Femur (tissue), 1 donor: ENCODE results near the gene RAB26.
A peak's percentile ranks its signal among the peaks of the same experiment; 100 is the strongest.

Experiments
- DNase-seq: peaks from one replicate; pipeline ENCODE4 v3.0.0-alpha.2; 2017

The RAB26 gene

DNA sequence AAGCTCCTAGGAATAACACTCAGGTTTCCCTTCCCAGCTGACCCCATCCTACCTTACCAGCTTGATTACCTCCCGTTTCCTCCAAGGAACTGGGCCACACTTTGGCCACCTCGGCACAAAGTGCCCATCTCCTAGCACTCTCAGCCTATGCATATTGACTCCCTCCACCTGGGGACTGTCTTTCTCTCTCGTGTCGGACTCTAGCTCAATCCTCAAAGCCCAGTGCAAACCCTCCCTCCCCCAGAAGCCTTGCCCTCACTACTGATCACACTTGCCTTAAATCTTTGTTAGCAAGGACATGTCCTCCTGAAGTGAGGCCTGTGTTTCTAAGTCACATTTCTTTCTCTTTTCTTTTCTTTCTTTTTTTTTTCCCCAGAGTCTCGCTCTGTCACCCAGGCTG is 2.6 kb upstream of the RAB26 start:
- DNase-seq, result no peak

DNA sequence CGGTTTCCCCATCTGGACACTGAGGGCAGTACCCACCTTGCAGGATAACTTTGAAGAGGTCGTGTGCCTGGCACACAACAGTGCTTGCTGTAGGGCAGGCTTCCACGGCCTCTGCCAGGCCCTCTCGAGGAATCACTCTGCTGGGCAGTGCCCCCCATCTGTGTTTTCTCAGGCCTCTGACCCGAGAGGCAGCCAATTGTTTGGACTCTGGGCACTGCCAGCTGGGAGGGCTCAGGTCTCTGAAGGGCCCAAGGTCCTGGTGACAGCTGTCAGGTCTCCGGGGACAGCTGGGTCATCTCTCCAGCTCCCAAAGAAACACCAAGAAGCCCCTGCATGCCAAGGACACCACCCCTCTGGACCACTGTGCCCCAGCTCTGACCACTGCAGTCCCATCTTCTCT is 1.0 kb upstream of the RAB26 start:
- peak; percentile 38 for DNase-seq

DNA sequence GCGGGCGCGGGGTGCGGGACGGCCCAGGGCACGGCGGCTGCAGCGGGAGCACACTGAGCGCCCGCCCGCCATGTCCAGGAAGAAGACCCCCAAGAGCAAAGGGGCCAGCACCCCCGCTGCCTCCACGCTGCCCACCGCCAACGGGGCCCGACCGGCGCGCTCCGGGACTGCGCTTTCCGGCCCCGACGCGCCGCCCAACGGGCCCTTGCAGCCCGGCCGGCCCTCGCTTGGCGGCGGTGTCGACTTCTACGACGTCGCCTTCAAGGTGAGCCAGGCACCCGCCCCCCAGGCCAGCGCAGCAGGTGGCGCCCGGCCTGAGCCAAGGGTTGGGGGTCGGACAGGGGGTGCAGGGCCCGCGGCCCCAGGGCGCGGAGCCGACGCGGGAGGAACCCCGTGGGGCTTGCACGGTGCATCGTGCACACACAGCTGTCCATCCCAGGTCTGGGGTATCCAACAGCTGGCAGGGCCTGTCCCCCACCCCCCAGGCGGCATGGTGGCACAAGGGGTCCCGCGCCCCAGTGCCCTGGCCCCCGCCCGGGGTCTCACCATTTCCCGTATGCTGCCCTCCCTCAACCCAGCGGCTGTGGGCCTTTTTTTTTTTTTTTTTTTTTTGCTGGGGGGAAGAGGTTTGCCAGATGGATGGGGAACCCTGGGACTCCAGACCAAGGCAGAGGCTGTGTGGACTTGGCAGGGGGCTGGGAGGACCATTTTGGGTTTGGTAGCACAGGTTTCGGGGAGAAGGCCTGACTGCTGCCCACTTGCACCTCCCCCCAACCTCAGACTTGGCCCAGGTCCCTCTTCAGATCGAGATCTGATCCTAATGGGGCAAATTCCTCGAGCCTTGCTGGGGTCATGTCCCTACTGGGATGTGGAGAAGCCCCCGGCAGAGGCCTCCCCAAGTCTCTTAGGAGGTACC is 547 bp downstream of the RAB26 start:
- peak; percentile 43 for DNase-seq

DNA sequence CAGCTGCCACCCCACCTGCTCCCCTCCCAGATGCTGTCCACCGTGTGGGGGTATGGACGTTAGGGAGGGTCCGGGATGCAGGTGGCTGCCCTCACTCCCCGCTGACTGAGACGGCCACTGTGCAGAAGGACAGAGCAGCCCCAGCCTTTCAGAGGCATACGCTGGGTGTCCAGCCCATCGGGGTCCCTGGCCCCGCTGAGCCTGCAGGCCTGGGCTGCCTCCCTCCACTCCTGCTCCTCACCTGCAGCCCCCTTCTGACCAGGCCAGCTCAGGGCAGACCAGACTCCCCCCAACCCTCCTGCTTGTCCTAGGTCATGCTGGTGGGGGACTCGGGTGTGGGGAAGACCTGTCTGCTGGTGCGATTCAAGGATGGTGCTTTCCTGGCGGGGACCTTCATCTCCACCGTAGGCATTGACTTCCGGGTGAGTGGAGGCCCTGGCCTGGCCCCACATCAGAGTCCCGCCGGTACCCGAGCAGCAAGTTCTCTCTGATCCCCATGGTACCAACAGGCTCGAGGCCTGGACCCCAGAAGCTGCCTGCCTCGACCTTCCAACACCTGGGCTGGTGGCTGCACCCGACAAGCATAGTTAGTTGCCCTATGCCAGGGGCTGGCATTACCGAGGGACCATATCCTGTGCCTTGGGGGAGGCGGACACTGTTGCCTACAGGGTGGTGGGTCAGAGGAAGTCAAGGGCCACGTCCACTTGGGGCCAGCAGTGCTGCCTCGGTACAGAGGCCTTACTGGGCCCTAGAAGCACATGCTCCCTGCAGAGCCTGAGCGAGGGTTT is 1.4 kb downstream of the RAB26 start:
- DNase-seq, result no peak

DNA sequence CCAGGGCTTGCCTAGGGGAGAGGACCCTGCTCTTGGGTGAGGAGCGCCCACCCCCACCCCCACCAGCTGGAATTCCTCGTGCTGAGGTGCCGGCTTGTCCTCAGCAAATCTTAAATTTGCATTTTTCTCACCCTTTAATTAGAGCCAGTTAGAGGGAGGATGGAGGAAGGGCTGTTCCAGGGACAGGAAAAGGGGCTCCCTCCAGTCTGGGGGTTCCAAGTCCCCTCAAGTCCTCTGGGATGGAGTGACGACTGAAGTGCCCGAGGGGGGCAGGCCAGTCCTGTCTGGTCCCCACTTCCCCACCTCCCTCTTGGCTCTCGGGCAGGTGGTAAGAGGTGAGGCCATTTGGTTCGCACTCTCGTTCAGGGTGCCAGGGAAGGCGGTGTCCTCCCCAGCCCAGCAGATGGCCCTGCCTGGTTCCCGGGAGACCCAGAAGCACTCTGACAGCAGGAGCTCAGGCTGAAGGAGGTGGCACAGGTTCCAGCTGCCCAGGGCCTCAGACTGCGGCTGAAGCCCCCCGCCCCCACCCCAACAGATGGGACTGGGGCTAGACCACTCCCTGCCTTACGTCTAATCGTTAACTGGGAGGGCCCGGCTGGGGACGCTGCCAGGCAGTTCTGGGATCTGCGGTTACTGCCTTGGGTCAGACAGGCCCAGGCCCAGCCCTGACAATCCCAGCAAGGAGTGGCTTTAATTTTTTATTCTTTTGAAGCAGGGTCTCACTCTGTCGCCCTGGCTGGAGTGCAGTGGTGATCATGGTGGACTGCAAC is 2.2 kb downstream of the RAB26 start:
- peak; percentile 63 for DNase-seq

DNA sequence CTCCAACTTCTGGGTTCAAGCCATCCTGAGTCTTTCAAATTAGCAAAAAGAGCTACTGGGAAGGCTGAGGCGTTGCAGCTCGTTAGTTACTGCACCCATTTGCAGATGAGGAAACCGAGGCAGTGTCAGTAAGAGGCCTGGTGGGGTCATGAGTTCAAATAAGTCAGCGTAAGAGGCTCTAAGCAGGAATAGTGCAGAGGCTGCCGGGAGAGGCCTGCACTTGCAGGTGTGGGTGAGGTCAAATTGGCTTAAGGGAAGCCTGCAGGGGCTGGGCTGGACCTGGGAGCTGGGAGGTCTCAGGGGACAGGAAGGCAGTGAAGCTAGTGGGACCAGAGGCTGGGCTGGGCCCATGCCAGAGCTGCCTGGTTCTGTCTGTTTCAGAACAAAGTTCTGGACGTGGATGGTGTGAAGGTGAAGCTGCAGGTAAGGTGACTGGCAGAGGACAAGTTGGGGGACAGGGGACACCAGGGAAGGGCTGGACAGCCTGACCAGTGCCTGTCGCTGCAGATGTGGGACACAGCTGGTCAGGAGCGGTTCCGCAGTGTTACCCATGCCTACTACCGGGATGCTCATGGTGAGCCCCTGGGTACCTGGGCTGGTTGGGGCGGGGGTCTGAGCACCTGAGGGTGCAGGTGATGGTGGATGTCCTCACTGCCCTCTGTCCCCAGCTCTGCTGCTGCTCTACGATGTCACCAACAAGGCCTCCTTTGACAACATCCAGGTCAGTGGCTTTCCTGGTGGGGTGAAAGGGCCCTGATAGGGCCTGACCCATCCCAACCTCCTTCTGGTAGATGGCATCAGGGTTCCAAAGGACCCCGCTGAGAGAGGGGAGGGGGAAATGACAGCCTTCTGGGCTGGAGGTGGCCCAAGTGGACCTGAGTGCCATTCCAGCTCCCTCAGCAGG is 3.0 kb downstream of the RAB26 start:
- DNase-seq, result no peak

DNA sequence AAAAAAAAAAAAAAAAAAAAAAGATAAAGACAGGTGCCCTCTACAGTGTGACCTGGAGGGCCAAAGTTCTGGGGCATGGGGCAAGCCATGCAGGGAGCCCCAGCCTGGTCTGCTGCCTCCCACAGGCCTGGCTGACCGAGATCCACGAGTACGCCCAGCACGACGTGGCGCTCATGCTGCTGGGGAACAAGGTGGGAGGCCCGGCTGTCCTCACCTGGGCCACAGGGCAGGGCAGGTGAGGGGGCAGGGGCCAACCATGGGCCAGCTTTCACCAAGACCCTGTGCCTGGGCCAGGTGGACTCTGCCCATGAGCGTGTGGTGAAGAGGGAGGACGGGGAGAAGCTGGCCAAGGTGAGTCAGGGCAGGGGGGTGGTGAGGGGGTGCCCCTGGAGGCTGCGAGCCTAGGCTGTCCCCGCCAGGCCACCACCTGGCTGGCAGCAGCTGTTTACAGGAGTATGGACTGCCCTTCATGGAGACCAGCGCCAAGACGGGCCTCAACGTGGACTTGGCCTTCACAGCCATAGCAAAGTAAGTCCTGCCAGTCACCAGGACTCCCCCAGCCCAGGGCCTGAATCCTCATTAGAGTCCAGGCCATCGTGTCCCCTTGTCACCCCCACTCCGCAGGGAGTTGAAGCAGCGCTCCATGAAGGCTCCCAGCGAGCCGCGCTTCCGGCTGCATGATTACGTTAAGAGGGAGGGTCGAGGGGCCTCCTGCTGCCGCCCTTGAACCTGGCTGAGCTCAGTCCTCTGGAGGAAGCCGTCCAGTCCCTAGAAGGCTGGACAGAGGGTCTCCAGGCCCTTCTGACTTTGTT is 4.5 kb downstream of the RAB26 start:
- DNase-seq, result no peak

DNA sequence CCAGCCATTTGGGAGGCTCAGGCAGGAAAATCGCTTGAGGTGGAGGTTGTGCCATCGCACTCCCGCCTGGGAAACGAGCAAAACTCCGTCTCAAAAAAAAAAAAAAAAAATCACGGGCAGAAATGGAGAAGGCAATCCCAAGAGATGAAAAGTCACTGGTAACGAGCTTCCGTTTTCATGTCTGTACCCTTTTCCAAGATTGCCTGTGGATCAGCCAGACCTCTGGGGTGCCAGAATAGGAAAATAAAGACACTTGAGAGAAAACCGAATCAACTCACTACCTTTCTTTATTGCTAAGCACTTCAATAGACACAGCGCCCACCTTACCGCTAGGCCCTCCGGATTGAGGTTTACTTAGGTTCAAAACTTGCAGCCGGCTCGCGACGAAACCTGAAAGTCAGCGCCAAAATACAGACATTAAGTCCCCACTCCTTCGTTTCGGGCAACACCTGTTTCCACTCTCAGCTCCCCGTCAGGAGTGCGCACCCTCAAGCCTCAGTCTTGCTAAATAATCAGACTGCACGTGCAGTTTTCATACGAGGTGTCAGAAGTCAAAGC is 6.2 kb downstream of the RAB26 start:
- no peak for DNase-seq

DNA sequence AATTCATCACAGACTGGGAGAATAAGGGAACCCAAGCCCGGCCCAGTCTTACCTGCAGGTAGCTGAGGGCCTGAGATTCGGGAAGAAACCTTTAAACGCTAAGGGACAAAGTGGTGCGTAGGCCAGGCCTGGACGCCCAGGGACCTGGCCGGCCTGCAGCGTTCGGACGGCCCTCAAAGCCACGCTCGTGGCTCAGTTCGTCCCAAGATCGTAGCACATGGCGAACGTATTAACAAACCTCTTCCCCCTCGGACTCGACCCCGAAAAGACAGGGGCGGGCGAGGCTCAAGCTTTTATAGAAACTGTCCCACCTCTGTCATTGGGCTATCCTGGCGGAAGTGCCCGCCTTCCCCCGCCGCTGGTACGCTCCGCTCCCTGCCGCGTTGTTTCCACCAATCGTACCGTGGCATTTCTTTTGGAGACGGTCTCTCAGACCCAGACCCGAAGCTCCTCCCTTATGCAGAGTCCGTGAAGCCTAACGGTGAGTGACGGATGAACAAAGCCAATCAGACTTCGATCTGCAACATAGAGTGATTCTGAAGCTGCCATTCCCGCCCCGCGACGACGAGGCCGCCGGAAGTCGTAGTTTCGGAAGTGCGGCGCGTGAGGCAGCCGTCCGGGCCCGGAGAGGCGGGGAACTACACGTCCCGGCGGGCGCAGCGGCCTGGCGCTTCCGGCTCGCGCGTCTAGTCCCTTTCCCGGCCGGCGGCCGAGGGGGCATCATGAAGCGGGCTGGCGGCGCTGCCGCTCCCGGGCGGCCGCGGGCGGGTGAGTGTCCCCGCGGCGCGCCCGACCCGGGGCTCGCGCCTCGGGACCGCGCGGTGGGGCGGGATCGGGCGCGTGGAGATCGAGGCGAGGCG is 6.9 kb downstream of the RAB26 start, which contains the start of gene TRAF7:
Gene TRAF7 (plus strand): TSS at position 692 of the 860 bp plus-strand sequence. CDS start 8,139 bp downstream, outside the sequence.
- DNase-seq, result peak; percentile 100

DNA sequence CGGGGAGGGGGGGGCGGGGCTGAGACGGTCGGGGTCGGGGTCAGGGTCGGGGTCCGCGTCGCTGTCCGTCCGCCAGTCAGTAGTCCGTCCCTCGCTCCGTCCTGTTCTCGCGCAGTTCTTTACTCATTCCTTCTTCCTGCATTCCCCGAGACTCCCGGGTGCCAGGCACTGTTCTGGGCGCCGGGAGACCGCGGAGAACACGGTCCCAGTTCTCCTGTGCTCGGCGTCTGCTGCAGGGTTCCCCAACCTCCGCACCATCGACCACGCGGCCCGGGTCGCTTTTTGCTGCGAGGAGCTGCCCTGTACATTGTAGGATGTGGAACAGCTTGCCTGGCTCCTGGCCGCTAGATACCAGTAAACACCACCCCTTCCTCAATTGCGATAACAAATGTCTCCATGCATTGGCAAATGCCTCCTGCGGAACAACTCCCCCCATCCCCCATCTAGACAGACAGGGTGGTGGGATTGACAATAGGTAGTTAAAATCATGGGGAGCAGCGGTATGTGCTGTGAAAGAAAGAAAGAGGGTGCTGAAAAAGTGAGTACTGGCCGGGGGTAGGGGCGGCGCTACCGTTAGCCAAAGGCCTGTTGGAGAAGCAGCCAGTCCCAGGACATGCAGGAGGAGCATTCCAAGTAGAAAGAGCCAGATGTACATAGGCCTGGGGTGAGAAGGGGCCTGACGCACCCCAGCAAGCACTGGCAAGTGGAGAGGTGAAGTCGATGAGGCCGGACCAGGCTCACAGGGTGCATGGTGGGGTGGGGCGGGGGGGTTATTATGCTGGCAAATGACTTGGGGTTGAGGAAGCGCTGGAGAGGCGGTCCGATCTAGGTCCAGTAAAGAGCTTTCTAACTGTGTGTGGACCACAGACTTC is 7.8 kb downstream of the RAB26 start:
- DNase-seq, result peak; percentile 80

DNA sequence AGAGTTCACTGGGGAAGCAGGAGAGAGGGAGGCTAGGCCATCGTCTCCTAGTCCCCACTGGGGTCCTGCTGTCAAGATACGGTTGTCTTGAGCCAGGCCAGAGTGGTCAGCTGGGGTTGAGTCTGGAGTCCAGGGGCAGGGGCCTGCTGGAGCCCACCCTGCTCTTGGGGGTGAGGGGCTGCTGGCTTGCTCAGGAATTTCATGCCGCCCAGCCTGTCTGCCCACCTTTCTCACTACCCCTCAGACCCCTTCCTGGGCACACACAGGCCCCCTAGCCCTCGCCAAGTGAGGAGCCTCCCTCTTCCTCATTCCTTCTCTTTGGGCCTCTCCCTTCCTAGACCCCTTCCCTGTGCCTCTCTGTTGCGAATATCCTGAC is 8.4 kb downstream of the RAB26 start:
- DNase-seq, result no peak

DNA sequence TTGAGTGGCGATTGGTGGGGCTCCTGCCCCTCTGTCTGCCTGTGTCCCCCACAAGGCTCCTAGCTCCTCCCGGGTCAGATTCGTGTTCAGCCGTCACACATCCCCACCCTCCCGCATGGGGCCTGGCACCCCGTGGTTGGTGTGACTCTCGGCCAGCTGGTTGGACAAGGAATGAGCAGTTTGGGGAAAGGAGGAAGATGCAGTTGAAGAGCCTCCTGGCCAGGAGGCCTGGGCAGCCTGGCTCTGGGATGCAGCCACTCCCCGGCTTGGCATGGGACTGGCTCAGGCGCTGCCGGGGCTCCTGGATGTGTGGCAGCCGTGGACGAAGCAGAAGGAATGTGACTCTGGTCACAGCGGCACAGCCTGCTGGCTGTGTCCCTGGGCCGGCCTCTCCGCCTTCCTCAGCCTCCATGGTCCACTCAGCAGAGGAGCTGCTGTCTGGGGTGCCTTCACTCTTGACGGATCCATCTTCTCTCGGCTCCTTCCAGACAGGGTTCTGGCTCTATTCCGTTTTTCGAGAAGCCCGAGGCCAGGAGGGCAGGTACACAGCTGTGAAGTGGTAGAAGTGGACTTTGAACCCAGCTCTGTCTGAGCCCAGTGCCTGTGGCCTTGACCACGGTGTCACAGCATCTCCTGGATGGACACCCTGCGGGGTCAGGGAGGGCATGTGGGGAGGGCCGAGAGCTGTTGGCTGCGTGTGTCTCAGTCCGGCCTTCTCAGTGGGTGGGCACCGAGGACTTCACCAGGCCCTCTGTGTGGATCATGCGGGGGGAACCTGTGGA is 9.2 kb downstream of the RAB26 start:
- no peak for DNase-seq

DNA sequence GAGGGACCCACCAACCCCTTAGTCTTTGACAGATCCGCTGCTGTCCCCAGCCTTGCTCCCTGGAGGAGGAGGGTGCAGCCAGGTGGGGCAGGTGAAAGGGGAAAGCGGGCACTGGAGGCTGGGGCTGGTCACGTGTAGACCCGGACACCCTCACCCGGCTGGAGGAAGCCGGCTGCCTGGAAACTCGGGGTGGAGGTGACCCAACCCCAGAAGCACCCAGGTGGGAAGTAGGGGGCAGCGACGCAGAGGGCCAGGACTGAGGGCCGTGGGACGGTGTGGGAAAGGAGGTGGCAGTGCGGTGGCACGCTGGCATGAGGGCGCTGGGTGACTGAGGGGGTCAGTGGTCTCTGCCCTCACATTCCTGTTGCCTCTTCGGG is 9.8 kb downstream of the RAB26 start:
- DNase-seq, result no peak

DNA sequence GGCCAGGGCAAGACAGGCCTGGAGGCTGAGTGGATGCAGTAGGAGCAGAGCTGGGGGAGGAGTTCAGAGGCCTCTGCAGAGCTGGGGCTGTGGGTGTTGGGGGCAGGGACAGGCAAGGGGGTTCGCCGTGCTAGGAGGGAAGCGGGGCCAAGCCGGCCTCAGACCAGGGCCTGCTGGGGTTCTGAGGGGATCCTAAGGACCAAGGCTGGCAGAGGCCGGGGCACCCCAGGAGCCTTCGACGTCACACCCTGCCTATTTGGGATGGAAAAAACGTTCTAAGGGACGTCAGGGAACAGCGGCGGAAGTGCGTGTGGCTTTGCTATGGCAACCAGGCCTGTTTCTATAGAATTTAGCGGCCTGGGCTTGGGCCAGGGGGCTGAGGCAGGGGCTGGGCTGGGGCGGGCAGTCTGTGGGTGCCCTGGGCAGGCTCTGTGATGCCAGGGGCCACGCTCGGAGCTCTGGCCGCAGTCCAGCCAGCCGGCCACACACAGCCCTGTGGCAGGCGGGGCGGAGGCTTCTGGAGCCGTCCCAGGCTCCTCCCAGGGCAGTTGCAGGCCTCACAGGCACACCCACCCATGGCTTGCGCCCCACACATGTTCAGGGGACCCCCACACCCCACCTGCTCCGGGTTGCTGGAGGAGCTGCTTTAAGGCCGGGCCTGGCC is 10.9 kb downstream of the RAB26 start:
- peak; percentile 93 for DNase-seq

DNA sequence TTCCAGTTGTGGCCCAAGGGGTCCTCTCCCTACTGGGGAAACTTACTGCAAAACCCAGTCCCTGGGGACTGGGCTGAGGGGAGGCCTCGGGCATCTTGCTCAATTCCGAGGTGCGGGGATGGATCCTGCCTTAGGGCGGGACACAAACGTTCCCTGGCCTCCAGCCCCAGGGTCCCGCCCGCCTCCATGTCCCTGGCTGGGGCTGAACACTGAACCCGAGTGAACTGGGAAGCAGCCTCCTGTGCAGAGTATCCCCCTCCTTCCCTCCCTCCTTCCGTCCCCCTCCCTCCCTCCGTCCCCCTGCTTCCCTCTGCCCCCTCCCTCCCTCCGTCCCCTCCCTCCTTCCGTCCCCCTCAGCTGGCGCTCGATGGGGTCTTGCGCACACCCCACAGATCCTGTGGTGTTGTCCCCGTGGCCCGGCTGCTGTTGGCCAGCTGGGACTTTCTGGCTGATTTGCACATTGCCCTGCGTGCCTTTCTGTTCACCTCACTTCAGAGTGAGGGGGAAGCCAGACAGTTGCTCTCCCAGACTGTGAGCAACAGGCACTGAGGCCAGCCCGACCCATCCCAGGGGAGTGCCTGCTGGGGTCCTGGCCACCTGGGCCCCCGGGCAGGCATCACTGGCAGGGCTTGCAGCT is 12.6 kb downstream of the RAB26 start:
- DNase-seq, result no peak

DNA sequence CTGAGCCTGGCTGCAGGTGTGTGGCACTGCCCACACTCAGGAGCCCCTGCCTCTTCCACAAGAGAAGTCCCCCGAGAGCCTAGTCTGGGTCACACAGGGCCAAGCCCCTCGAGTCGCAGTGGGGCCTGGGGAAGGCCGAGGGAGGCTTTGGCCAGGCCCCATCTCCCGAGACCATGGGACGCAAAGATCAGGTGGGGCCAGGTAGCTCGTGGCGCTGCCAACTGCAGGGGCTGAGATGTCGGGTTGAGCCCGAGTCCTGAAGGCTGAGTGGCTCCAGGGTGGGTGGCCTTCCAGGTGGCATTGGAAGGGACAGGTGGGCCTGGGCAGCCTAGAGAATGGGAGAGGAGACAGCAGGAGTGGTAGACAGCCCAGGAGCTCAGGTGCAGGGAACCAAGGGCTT is 13.5 kb downstream of the RAB26 start:
- DNase-seq, result no peak

DNA sequence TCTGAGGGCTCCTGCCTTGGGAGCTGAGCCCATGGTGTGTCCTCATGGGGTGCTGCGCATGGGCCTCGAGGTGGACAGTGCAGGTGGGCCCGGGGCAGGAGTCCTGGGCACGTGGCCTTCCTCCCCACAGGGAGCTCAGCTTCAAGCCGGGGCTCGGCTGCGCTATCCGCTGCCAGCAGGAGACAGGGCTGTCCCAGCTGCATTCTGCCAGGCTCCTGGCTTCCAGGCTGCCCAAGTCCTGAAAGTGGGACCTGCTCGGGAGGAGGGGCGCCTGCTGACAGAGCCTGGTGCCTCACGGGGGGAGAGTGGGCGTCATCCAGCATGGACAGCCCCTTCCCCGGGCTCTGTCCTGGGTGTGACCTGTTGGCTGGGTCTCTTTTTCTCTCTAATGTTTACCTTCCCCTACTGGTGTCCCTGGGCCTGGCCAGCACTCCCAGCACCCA is 14.3 kb downstream of the RAB26 start:
- no peak for DNase-seq
